A549 (cell line): ENCODE data around the gene DIO1. TPM values are rescaled to one million over a fixed set of nuclear protein-coding genes. Genes with fewer than 3 reads are reported as not detected.

Experiments
- ATAC-seq, 2 experiments: fragments of 200-7000 bp in 1 of 2; fragments of >200 bp in 1 of 2; cut with Nextera tagmentation in 1 of 2; cut with Tn5 transposase in 1 of 2; 3 replicates each; pipeline versions ENCODE4 v1.8.0 to v1.9.1; 2018 to 2020; ENCODE audit warnings: mild to moderate bottlenecking in 1 of 2, moderate library complexity in 1 of 2
- CTCF ChIA-PET: fragments of 300-600 bp; sonication (Branson Sonifier 250); formaldehyde crosslinking; extraction: SDS; loops from one replicate; lab custom pipeline; 2021; ENCODE audit warnings: antibody characterized with exemption, inconsistent platforms; lab: Yijun Ruan, JAX
- POLR2A ChIA-PET: fragments of 350-600 bp; formaldehyde crosslinking; extraction: SDS; loops from one replicate; lab custom pipeline; 2021; ENCODE audit warnings: antibody characterized with exemption, inconsistent platforms; lab: Yijun Ruan, JAX
- DNase-seq, 2 experiments: peaks; one replicate each; pipeline versions ENCODE4 v3.0.0 to v3.0.0-alpha.2; 2011 to 2016; ENCODE audit warnings: low read depth in 1 of 2, low spot score in 1 of 2
- FAIRE-seq: peaks from 2 replicates; lab custom pipeline; 2011; peaks lifted over from hg19 to GRCh38; lab: Jason Lieb, UNC
- H3K27ac ChIP-seq, 2 experiments: fragments of >200 bp; sonication (Bioruptor Twin); formaldehyde crosslinking; 3 replicates each; pipeline ENCODE4 v1.5.1; 2016 to 2017
- H3K4me1 ChIP-seq: fragments of >200 bp; sonication (Bioruptor Twin); formaldehyde crosslinking; 3 replicates; pipeline ENCODE4 v1.6.1; 2016
- H3K4me2 ChIP-seq: fragments of >200 bp; sonication (Bioruptor Twin); formaldehyde crosslinking; 3 replicates; pipeline ENCODE4 v1.6.1; 2016
- H3K4me3 ChIP-seq: fragments of >200 bp; sonication (Bioruptor Twin); formaldehyde crosslinking; 3 replicates; pipeline ENCODE4 v1.5.1; 2016
- H3K9me3 ChIP-seq: fragments of >200 bp; sonication (Bioruptor Twin); formaldehyde crosslinking; 3 replicates; pipeline ENCODE4 v1.6.1; 2016
- CHD2 ChIP-seq: fragments of 150-350 bp; IDR thresholded peaks from 2 replicates; pipeline ENCODE4 v1.6.1; 2014; ENCODE audit warnings: low read length; ENCODE audit not compliant: partially characterized antibody
- EP300 ChIP-seq, 2 experiments: fragments of >200 bp; sonication (Bioruptor Twin); formaldehyde crosslinking; IDR thresholded peaks; 2 replicates in 1 of 2; 3 replicates in 1 of 2; pipeline ENCODE4 v1.6.1; 2016 to 2017
- FOSL2 ChIP-seq, 2 experiments: fragments of 450-650 bp in 1 of 2; fragments of >200 bp in 1 of 2; sonication (Bioruptor Twin) in 1 of 2; formaldehyde crosslinking; IDR thresholded peaks; 2 replicates each; pipeline versions ENCODE4 v1.5.0 to v1.6.1; 2016 to 2020; ENCODE audit warnings: mild to moderate bottlenecking in 1 of 2, moderate library complexity in 1 of 2
- HDAC2 ChIP-seq: fragments of 200-600 bp; sonication (generic); IDR thresholded peaks from 2 replicates; pipeline ENCODE4 v1.6.1; 2016
- HOXB5 ChIP-seq: fragments of 250-450 bp; sonication (Bioruptor Pico); IDR thresholded peaks from 2 replicates; pipeline ENCODE4 v1.5.0; 2020; ENCODE audit warnings: mild to moderate bottlenecking, moderate library complexity
- MAZ ChIP-seq: fragments of 150-350 bp; IDR thresholded peaks from 2 replicates; pipeline ENCODE4 v1.6.1; 2014; ENCODE audit warnings: antibody characterized with exemption, low read depth, low read length, borderline replicate concordance
- MYC ChIP-seq: IDR thresholded peaks from 2 replicates; pipeline ENCODE4 v1.6.1; 2012; ENCODE audit warnings: mild to moderate bottlenecking, inconsistent platforms, low read length, improper control_type of control experiment, borderline replicate concordance
- POLR2A ChIP-seq: IDR thresholded peaks from 2 replicates; pipeline ENCODE4 v1.6.1; 2012; ENCODE audit warnings: mild to moderate bottlenecking, low read length
- POLR2AphosphoS2 ChIP-seq: conservative IDR thresholded peaks from 2 replicates; pipeline ENCODE4 v1.6.1; 2012; ENCODE audit warnings: low read length, improper control_type of control experiment, inconsistent platforms
- RAD21 ChIP-seq, 2 experiments: fragments of >200 bp in 1 of 2; sonication (Bioruptor Twin) in 1 of 2; formaldehyde crosslinking in 1 of 2; IDR thresholded peaks in 1 of 2; conservative IDR thresholded peaks in 1 of 2; 2 replicates in 1 of 2; 3 replicates in 1 of 2; pipeline ENCODE4 v1.6.1; 2012 to 2018; ENCODE audit warnings: inconsistent platforms in 1 of 2
- RARB ChIP-seq: fragments of 250-450 bp; sonication (Bioruptor Pico); IDR thresholded peaks from 2 replicates; pipeline ENCODE4 v1.8.0; 2021; ENCODE audit warnings: mild to moderate bottlenecking, moderate library complexity
- RCOR1 ChIP-seq: fragments of 150-350 bp; IDR thresholded peaks from 2 replicates; pipeline ENCODE4 v1.6.1; 2014; ENCODE audit warnings: antibody characterized with exemption, low read length, low read depth
- RNF2 ChIP-seq: fragments of 200-600 bp; sonication (generic); IDR thresholded peaks from 2 replicates; pipeline ENCODE4 v1.6.1; 2016; ENCODE audit warnings: low read depth, mild to moderate bottlenecking, antibody characterized with exemption, moderate library complexity, borderline replicate concordance
- SMC3 ChIP-seq: fragments of >200 bp; sonication (Bioruptor Twin); formaldehyde crosslinking; IDR thresholded peaks from 3 replicates; pipeline ENCODE4 v1.6.1; 2018; ENCODE audit warnings: inconsistent platforms
- WGBS: methylation state at CpG from one replicate; pipeline ENCODE4 v1.1.6; 2017; ENCODE audit errors: missing lambda C conversion rate; 5-methylcytosine and 5-hydroxymethylcytosine counted together
- polyA plus RNA-seq, 4 experiments: library from polyadenylated mRNA; depleted of rRNA in 3 of 4; stranded (reverse); fragments of >200 nt; fragmentation: RNase III in 1 of 4; extraction: RNeasy Plus Mini Kit Qiagen cat#74134 plus additional on column Dnase treatment in 1 of 4; gene quantifications; 2 replicates in 3 of 4; 3 replicates in 1 of 4; pipeline ENCODE4 v1.2.3, GENCODE V29; 2011 to 2017
- TF ChIP-seq, protein P1 (sequence below): fragments of >200 bp; sonication (Bioruptor Twin); formaldehyde crosslinking; IDR thresholded peaks from 2 replicates; pipeline ENCODE4 v1.6.1; 2016
- TF ChIP-seq, protein P2 (sequence below): fragments of 250-450 bp; sonication (Bioruptor Pico); IDR thresholded peaks from 2 replicates; pipeline ENCODE4 v1.5.0; 2020; ENCODE audit warnings: low read depth, mild to moderate bottlenecking, moderate library complexity
- TF ChIP-seq, protein P3 (sequence below): fragments of >200 bp; sonication (Bioruptor Twin); formaldehyde crosslinking; IDR thresholded peaks from 3 replicates; pipeline ENCODE4 v1.5.1; 2016
- TF ChIP-seq, protein P4 (sequence below): IDR thresholded peaks from 2 replicates; pipeline ENCODE4 v1.6.1; 2012; ENCODE audit warnings: low read depth, borderline replicate concordance
- TF ChIP-seq, protein P5 (sequence below): fragments of 150-350 bp; IDR thresholded peaks from 2 replicates; pipeline ENCODE4 v1.6.1; 2014; ENCODE audit warnings: low read depth, mild to moderate bottlenecking, low read length
- TF ChIP-seq, protein P6 (sequence below): fragments of 250-450 bp; sonication (Bioruptor Pico); IDR thresholded peaks from 2 replicates; pipeline ENCODE4 v1.5.0; 2021; ENCODE audit warnings: mild to moderate bottlenecking, moderate library complexity, borderline replicate concordance

DIO1 gene
- polyA plus RNA-seq, 2 of the 4 experiments (the other 2 are of a cell fraction) = 0.13 TPM; not detected in 1

DNA sequence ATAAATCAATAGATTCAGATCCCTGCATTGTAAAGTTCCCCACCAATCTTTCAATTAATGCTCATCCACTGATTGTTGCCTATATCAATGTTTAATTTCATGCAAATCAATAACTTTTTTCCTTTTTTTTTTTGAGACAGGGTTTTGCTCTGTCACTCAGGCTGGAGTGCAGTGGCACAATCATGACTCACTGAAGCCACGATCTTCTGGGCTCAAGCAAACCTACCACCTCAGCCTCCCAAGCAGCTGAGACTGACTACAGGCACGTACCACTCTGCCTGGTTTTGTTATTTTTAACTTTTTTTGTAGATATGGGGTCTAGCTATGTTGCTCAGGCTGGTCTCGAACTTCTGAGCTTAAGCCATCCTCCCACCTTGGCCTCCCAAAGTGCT lies 25.7 kb downstream of the DIO1 start:
- DNase-seq (no peak), ATAC-seq (no peak), FAIRE-seq (no peak)
- Histone ChIP-seq H3K4me3 (no peak overlapping the region), H3K27ac (no peak overlapping the region), H3K4me2 (no peak overlapping the region), H3K4me1 (no peaks in the 10 kb centered on the region), H3K9me3 (no peaks in the 10 kb centered on the region)
- POLR2A ChIA-PET = no interaction called here
- TF ChIP-seq, protein P1, sequence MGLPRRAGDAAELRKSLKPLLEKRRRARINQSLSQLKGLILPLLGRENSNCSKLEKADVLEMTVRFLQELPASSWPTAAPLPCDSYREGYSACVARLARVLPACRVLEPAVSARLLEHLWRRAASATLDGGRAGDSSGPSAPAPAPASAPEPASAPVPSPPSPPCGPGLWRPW = no peak
- no peak for TF ChIP-seq SMC3
- TF ChIP-seq, protein P2, sequence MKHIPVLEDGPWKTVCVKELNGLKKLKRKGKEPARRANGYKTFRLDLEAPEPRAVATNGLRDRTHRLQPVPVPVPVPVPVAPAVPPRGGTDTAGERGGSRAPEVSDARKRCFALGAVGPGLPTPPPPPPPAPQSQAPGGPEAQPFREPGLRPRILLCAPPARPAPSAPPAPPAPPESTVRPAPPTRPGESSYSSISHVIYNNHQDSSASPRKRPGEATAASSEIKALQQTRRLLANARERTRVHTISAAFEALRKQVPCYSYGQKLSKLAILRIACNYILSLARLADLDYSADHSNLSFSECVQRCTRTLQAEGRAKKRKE (CRISPR knock-in tag) = no peak
- TF ChIP-seq POLR2AphosphoS2 = no peak
- no peak for TF ChIP-seq MAZ
- no peak for TF ChIP-seq FOSL2 (IDR thresholded peaks at IDR 0.05)
- TF ChIP-seq FOSL2 (CRISPR knock-in tag; IDR thresholded peaks at IDR 0.05) = no peak
- TF ChIP-seq, protein P3, sequence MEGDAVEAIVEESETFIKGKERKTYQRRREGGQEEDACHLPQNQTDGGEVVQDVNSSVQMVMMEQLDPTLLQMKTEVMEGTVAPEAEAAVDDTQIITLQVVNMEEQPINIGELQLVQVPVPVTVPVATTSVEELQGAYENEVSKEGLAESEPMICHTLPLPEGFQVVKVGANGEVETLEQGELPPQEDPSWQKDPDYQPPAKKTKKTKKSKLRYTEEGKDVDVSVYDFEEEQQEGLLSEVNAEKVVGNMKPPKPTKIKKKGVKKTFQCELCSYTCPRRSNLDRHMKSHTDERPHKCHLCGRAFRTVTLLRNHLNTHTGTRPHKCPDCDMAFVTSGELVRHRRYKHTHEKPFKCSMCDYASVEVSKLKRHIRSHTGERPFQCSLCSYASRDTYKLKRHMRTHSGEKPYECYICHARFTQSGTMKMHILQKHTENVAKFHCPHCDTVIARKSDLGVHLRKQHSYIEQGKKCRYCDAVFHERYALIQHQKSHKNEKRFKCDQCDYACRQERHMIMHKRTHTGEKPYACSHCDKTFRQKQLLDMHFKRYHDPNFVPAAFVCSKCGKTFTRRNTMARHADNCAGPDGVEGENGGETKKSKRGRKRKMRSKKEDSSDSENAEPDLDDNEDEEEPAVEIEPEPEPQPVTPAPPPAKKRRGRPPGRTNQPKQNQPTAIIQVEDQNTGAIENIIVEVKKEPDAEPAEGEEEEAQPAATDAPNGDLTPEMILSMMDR = no peak
- 74% methylated on average over 3 of the region's 3 CpGs for WGBS
- CTCF ChIA-PET = interaction anchor here (1.3 kb wide), 1 partner anchor 41 kb away, joined by 6 read pairs; no protein-coding TSS in a partner anchor

DNA sequence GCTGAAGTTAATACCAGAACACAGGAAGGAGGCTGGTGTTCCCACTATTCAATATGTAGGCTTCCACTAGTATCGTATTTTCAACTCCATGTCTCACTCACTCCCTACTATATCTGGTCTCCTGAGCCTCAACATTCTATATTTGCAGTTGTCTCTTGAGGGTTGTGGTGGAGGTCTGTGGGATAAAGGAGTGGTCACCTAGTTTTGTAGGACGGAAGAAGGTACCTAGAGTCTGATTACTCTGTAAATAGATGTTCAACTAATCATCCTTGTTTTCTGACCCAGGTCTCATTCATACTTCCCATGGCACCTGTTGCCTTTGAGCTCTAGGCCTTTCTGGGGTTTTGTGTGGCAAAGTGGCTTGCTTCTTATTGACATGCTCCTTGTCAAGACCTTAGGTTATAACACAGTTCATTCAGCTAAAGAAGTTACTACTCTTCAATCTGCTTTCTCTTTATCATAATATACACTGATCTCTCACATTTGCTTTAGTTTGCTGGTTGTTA lies 33.4 kb downstream of the DIO1 start:
- WGBS = 100% methylated on average over 2 of the region's 2 CpGs
- ATAC-seq (no peak), DNase-seq (no peak), FAIRE-seq (no peak)
- Histone ChIP-seq H3K4me1 (no peaks in the 10 kb centered on the region), H3K9me3 (peaks cover 6% of the 10 kb centered on the region; the same call in 1 of the 3 replicates), H3K4me3 (no peak overlapping the region), H3K27ac (no peak overlapping the region), H3K4me2 (no peak overlapping the region)
- TF ChIP-seq RARB (CRISPR knock-in tag) (no peak), RNF2 (no peak), POLR2A (no peak), EP300 (IDR thresholded peaks at IDR 0.05) (no peak), MYC (no peak), FOSL2 (IDR thresholded peaks at IDR 0.05) (no peak), FOSL2 (CRISPR knock-in tag; IDR thresholded peaks at IDR 0.05) (no peak), HOXB5 (no peak), RAD21 (conservative IDR thresholded peaks at IDR 0.05 in 1 of 2, IDR thresholded peaks at IDR 0.05 in 1 of 2) (no peak), HDAC2 (no peak), RCOR1 (no peak), CHD2 (no peak)
- TF ChIP-seq, protein P4, sequence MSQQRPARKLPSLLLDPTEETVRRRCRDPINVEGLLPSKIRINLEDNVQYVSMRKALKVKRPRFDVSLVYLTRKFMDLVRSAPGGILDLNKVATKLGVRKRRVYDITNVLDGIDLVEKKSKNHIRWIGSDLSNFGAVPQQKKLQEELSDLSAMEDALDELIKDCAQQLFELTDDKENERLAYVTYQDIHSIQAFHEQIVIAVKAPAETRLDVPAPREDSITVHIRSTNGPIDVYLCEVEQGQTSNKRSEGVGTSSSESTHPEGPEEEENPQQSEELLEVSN = no peak
- TF ChIP-seq, protein P5, sequence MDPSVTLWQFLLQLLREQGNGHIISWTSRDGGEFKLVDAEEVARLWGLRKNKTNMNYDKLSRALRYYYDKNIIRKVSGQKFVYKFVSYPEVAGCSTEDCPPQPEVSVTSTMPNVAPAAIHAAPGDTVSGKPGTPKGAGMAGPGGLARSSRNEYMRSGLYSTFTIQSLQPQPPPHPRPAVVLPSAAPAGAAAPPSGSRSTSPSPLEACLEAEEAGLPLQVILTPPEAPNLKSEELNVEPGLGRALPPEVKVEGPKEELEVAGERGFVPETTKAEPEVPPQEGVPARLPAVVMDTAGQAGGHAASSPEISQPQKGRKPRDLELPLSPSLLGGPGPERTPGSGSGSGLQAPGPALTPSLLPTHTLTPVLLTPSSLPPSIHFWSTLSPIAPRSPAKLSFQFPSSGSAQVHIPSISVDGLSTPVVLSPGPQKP = no peak
- TF ChIP-seq, protein P2 (CRISPR knock-in tag) = no peak
- TF ChIP-seq, protein P6, sequence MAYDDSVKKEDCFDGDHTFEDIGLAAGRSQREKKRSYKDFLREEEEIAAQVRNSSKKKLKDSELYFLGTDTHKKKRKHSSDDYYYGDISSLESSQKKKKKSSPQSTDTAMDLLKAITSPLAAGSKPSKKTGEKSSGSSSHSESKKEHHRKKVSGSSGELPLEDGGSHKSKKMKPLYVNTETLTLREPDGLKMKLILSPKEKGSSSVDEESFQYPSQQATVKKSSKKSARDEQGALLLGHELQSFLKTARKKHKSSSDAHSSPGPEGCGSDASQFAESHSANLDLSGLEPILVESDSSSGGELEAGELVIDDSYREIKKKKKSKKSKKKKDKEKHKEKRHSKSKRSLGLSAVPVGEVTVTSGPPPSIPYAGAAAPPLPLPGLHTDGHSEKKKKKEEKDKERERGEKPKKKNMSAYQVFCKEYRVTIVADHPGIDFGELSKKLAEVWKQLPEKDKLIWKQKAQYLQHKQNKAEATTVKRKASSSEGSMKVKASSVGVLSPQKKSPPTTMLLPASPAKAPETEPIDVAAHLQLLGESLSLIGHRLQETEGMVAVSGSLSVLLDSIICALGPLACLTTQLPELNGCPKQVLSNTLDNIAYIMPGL (CRISPR knock-in tag) = no peak
- POLR2A ChIA-PET = no interaction called here
- CTCF ChIA-PET = interaction anchor here (0.8 to 1.5 kb wide), 3 partner anchors 10 to 67 kb away, joined by 3 to 4 read pairs (median 3); no protein-coding TSS in a partner anchor
